ENCODE measurements around the gene LRRIQ4. TPM values are rescaled to one million over a fixed set of nuclear protein-coding genes. Genes with fewer than 3 reads are reported as not detected.

The LRRIQ4 gene
- total RNA-seq, 2 donors from 2014 or later: 0.43 TPM; not detected in 1

- no peak for DNase-seq (ENCODE audit: low spot score)
- H3K4me1 ChIP-seq: no peaks in the 10 kb centered on the region
- H3K36me3 ChIP-seq: no peaks in the 10 kb centered on the region
- no peaks in the 10 kb centered on the region for H3K9me3 ChIP-seq
- H3K4me3 ChIP-seq: no peak overlapping the region
- TF ChIP-seq, protein P1, sequence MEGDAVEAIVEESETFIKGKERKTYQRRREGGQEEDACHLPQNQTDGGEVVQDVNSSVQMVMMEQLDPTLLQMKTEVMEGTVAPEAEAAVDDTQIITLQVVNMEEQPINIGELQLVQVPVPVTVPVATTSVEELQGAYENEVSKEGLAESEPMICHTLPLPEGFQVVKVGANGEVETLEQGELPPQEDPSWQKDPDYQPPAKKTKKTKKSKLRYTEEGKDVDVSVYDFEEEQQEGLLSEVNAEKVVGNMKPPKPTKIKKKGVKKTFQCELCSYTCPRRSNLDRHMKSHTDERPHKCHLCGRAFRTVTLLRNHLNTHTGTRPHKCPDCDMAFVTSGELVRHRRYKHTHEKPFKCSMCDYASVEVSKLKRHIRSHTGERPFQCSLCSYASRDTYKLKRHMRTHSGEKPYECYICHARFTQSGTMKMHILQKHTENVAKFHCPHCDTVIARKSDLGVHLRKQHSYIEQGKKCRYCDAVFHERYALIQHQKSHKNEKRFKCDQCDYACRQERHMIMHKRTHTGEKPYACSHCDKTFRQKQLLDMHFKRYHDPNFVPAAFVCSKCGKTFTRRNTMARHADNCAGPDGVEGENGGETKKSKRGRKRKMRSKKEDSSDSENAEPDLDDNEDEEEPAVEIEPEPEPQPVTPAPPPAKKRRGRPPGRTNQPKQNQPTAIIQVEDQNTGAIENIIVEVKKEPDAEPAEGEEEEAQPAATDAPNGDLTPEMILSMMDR (IDR thresholded peaks at IDR 0.05): no peak
- H3K27ac ChIP-seq: no peak overlapping the region
- H3K27me3 ChIP-seq: no peaks in the 10 kb centered on the region
Measured at GRCh38 chr3:169836078-169836941, 23.6 kb downstream of the LRRIQ4 start.

DNA sequence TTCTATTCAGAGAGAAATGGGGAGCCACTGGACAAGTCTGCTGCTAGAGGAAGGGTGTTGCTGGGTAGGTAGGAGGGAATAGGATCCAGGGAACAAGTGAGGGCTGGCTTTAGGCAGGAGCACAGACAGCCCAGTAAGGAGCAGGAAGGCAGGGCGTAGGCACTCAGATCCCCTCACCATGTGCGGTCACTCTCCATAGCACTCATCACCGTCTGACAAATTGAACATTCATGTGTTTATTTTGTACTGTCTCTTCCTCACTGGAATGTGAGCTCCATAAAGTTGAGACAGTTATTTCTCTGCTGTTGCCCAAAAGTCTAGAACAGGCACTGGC is 24.2 kb downstream of the LRRIQ4 start:
- Histone ChIP-seq H3K4me1 (no peaks in the 10 kb centered on the region), H3K36me3 (no peaks in the 10 kb centered on the region), H3K27ac (no peak overlapping the region), H3K4me3 (no peak overlapping the region), H3K27me3 (no peaks in the 10 kb centered on the region), H3K9me3 (no peaks in the 10 kb centered on the region)
- TF ChIP-seq, protein P1 (IDR thresholded peaks at IDR 0.05): no peak
- no peak for DNase-seq (ENCODE audit: low spot score)

DNA sequence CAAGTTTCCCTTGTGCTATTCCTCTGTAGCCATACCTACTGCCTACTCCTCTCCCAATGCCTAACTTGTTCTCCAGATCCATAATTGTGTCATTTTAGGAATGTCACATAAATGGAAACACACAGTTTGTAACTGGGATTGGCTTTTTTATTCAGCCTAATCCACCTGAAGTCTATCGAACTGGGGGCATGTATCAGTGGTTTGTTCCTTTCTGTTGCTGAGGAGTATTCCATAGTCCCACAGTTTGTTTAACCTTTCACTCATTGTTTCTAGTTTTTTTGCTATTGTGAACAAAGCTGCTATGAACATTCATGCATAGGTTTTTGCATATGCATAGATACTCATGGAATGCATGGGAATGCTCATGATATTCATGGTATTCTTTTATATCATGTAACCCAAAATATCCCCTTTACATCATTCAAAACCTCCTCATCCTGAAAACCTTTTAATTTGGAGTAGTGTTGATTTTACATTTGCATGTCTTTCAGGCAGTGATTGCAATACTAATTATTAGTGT is 25.9 kb downstream of the LRRIQ4 start:
- no peaks in the 10 kb centered on the region for H3K9me3 ChIP-seq
- TF ChIP-seq, protein P1 (IDR thresholded peaks at IDR 0.05): no peak

GRCh38 chr3:169841171-169841570 is 28.5 kb downstream of the LRRIQ4 start:
- TF ChIP-seq, protein P1 (IDR thresholded peaks at IDR 0.05): no peak
- DNase-seq (ENCODE audit: low spot score): no peak
- no peaks in the 10 kb centered on the region for H3K4me1 ChIP-seq
- no peaks in the 10 kb centered on the region for H3K36me3 ChIP-seq
- no peaks in the 10 kb centered on the region for H3K27me3 ChIP-seq
- H3K27ac ChIP-seq: no peak overlapping the region
- H3K4me3 ChIP-seq: no peak overlapping the region
- H3K9me3 ChIP-seq: no peaks in the 10 kb centered on the region

More for the DNA sequence above, 25.9 kb downstream of the LRRIQ4 start:
- no peak overlapping the region for H3K27ac ChIP-seq
- no peaks in the 10 kb centered on the region for H3K27me3 ChIP-seq
- no peak for DNase-seq (ENCODE audit: low spot score)
- H3K36me3 ChIP-seq: no peaks in the 10 kb centered on the region
- H3K4me1 ChIP-seq: no peaks in the 10 kb centered on the region
- no peak overlapping the region for H3K4me3 ChIP-seq

- no peaks in the 10 kb centered on the region for H3K9me3 ChIP-seq
- no peak overlapping the region for H3K4me3 ChIP-seq
- DNase-seq (ENCODE audit: low spot score): no peak
- no peak overlapping the region for H3K27ac ChIP-seq
- TF ChIP-seq, protein P1 (IDR thresholded peaks at IDR 0.05): no peak
- H3K4me1 ChIP-seq: no peaks in the 10 kb centered on the region
- no peaks in the 10 kb centered on the region for H3K27me3 ChIP-seq
- no peaks in the 10 kb centered on the region for H3K36me3 ChIP-seq
Measured at GRCh38 chr3:169842960-169843359, 30.3 kb downstream of the LRRIQ4 start.

All from right atrium auricular region (tissue), 2 donors.